Esophagus mucosa (tissue), 1 donor: ENCODE measurements around the gene RGS3. TPM values are rescaled to one million over a fixed set of nuclear protein-coding genes. Genes with fewer than 3 reads are reported as not detected.
A peak's percentile ranks its signal among the peaks of the same experiment; 100 is the strongest.
"Not testable (repeated sequence)": the region's sequence is repeated elsewhere in the genome, so short reads cannot be mapped to it uniquely, and the experiment has no call there.

Experiments used
- ATAC-seq: fragments of 200-7000 bp; cut with Tn5 transposase; one replicate; pipeline ENCODE4 v1.9.1; 2020
- total RNA-seq: library from RNA; stranded (reverse); gene quantifications from one replicate; pipeline ENCODE4 v1.2.4, GENCODE V29; 2023
- donor health status: DM: yes; HTN: yes; CAD: no.

The RGS3 gene
- total RNA-seq, 1 donor from 2014 or later = 22.8 TPM

- no peak for ATAC-seq
Observed at GRCh38 chr9:113532809-113533190, 69.3 kb downstream of the RGS3 start.

- ATAC-seq = no peak
Observed at GRCh38 chr9:113533335-113534225, 70.1 kb downstream of the RGS3 start.

- no peak for ATAC-seq
Observed at GRCh38 chr9:113535756-113536155, 72.2 kb downstream of the RGS3 start.

GRCh38 chr9:113536166-113536482 is 72.6 kb downstream of the RGS3 start:
- no peak for ATAC-seq

GRCh38 chr9:113536483-113537228 is 73.1 kb downstream of the RGS3 start:
- ATAC-seq = no peak

- no peak for ATAC-seq
Observed at GRCh38 chr9:113537229-113537810, 73.8 kb downstream of the RGS3 start.

GRCh38 chr9:113538131-113538530 is 74.6 kb downstream of the RGS3 start:
- ATAC-seq = no peak

- ATAC-seq = no peak
Observed at GRCh38 chr9:113538701-113539430, 75.3 kb downstream of the RGS3 start.

- no peak for ATAC-seq
Observed at GRCh38 chr9:113540466-113540865, 76.9 kb downstream of the RGS3 start.

GRCh38 chr9:113541019-113541900 is 77.7 kb downstream of the RGS3 start:
- peak; percentile 91 for ATAC-seq

GRCh38 chr9:113542006-113542405 is 78.5 kb downstream of the RGS3 start:
- no peak for ATAC-seq

GRCh38 chr9:113542741-113543140 is 79.2 kb downstream of the RGS3 start:
- ATAC-seq = no peak

- ATAC-seq = no peak
Observed at GRCh38 chr9:113543296-113543981, 79.9 kb downstream of the RGS3 start.

- ATAC-seq = no peak
Observed at GRCh38 chr9:113543982-113544303, 80.4 kb downstream of the RGS3 start.

GRCh38 chr9:113545068-113545467 is 81.5 kb downstream of the RGS3 start:
- ATAC-seq = no peak

GRCh38 chr9:113546566-113546965 is 83.0 kb downstream of the RGS3 start:
- no peak for ATAC-seq

- no peak for ATAC-seq
Observed at GRCh38 chr9:113547501-113547900, 84.0 kb downstream of the RGS3 start.

- ATAC-seq = peak; percentile 56
Observed at GRCh38 chr9:113548221-113549041, 84.9 kb downstream of the RGS3 start.

GRCh38 chr9:113549892-113550291 is 86.4 kb downstream of the RGS3 start:
- not testable (repeated sequence) for ATAC-seq

- ATAC-seq = peak; percentile 64
Observed at GRCh38 chr9:113556877-113557593, 93.5 kb downstream of the RGS3 start.
